PC-3 (cell line): ENCODE measurements around the gene TEX2. TPM values are rescaled to one million over a fixed set of nuclear protein-coding genes. Genes with fewer than 3 reads are reported as not detected.

Experiments
- ATAC-seq: fragments of 200-7000 bp; cut with Tn5 transposase; 2 replicates; pipeline ENCODE4 v1.9.1; 2020; ENCODE audit warnings: mild to moderate bottlenecking, moderate library complexity
- BruUV-seq: library from RNA; stranded (reverse); fragments of 400-500 nt; replicated peaks from 2 replicates; lab custom pipeline; 2021; lab: Mats Ljungman, UMichigan
- CTCF ChIA-PET: fragments of 300-600 bp; sonication (Branson Sonifier 250); formaldehyde crosslinking; loops from one replicate; lab custom pipeline; 2022; ENCODE audit warnings: antibody characterized with exemption; lab: Charles Lee
- POLR2A ChIA-PET: fragments of 300-600 bp; sonication (Branson Sonifier 250); formaldehyde crosslinking; loops from one replicate; lab custom pipeline; 2022; ENCODE audit warnings: antibody characterized with exemption; ENCODE audit not compliant: unreplicated experiment; lab: Charles Lee
- DNase-seq: peaks from one replicate; pipeline ENCODE4 v3.0.0-alpha.2; 2015
- H2AFZ ChIP-seq: fragments of 300-600 bp; sonication (generic); 2 replicates; pipeline ENCODE4 v1.6.0; 2016; ENCODE audit warnings: antibody characterized with exemption, low read length
- H3F3A ChIP-seq: fragments of 300-600 bp; sonication (generic); one replicate; pipeline ENCODE4 v1.6.0; 2017; ENCODE audit warnings: antibody characterized with exemption, low read length, control low read depth, mild to moderate bottlenecking; ENCODE audit not compliant: unreplicated experiment
- H3K27ac ChIP-seq: fragments of 300-600 bp; sonication (generic); 2 replicates; pipeline ENCODE4 v1.5.1; 2016; ENCODE audit warnings: mild to moderate bottlenecking, low read length
- H3K27me3 ChIP-seq: fragments of 300-600 bp; sonication (generic); 2 replicates; pipeline ENCODE4 v1.6.1; 2016; ENCODE audit warnings: low read length, mixed read lengths
- H3K36me3 ChIP-seq: fragments of 300-600 bp; sonication (generic); 2 replicates; pipeline ENCODE4 v1.6.1; 2016; ENCODE audit warnings: low read depth, mixed run types, low read length, mixed read lengths
- H3K4me1 ChIP-seq: fragments of 300-600 bp; sonication (generic); 2 replicates; pipeline ENCODE4 v1.5.1; 2016; ENCODE audit warnings: low read length; ENCODE audit not compliant: insufficient read depth
- H3K4me2 ChIP-seq: fragments of 300-600 bp; sonication (generic); 2 replicates; pipeline ENCODE4 v1.6.0; 2016; ENCODE audit warnings: low read length
- H3K4me3 ChIP-seq: fragments of 300-600 bp; sonication (generic); 2 replicates; pipeline ENCODE4 v1.5.1; 2016; ENCODE audit warnings: mild to moderate bottlenecking, low read length, mixed read lengths
- H3K79me2 ChIP-seq: fragments of 300-600 bp; sonication (generic); 2 replicates; pipeline ENCODE4 v1.6.1; 2017; ENCODE audit warnings: low read length, mixed read lengths
- H3K9ac ChIP-seq: fragments of 300-600 bp; sonication (generic); 2 replicates; pipeline ENCODE4 v1.6.0; 2016; ENCODE audit warnings: mild to moderate bottlenecking, low read length
- H3K9me2 ChIP-seq: fragments of 300-600 bp; sonication (generic); replicated peaks from 2 replicates; pipeline ENCODE4 v1.6.1; 2016; ENCODE audit warnings: mixed run types, low read length, mixed read lengths
- H3K9me3 ChIP-seq: fragments of 300-600 bp; sonication (generic); 2 replicates; pipeline ENCODE4 v1.6.1; 2016; ENCODE audit warnings: low read length, mixed read lengths
- H4K20me1 ChIP-seq: fragments of 300-600 bp; sonication (generic); 2 replicates; pipeline ENCODE4 v1.6.1; 2016; ENCODE audit warnings: low read length, mixed read lengths
- CTCF ChIP-seq: fragments of 300-600 bp; sonication (generic); conservative IDR thresholded peaks from 2 replicates; pipeline ENCODE4 v1.5.1; 2017; ENCODE audit warnings: antibody characterized with exemption, low read depth, mild to moderate bottlenecking, low read length
- EZH2 ChIP-seq: fragments of 300-600 bp; sonication (generic); IDR thresholded peaks from one replicate; pipeline ENCODE4 v1.6.1; 2017; ENCODE audit warnings: antibody characterized with exemption, mild to moderate bottlenecking, low read length; ENCODE audit not compliant: unreplicated experiment
- EZH2phosphoT487 ChIP-seq: fragments of 300-600 bp; sonication (generic); IDR thresholded peaks from 2 replicates; pipeline ENCODE4 v1.6.1; 2018; ENCODE audit warnings: mild to moderate bottlenecking, antibody characterized with exemption, low read length, borderline replicate concordance
- intact Hi-C: fragments of 100-400 bp; cut with micrococcal nuclease; formaldehyde crosslinking; loops from 2 replicates; pipeline ENCODE4 v1.9.0; 2023
- total RNA-seq: library from RNA; depleted of rRNA; stranded (reverse); fragments of >200 nt; gene quantifications from 2 replicates; pipeline ENCODE4 v1.2.3, GENCODE V29; 2014

The TEX2 gene
- total RNA-seq, 1 experiment from 2014 or later = 44.2 TPM

GRCh38 chr17:64145375-64145750, 117.7 kb downstream of the TEX2 start:
- intact Hi-C loops = loop anchor here (1.0 to 5.0 kb wide), 2 partner anchors 117 to 137 kb away; partner anchors contain the start of gene TEX2
- H3K27ac ChIP-seq = no peak overlapping the region; the same call in 1 of the 2 replicates
- TF ChIP-seq EZH2phosphoT487 = no peak
- no peak for TF ChIP-seq CTCF
- no peak for TF ChIP-seq EZH2
- peaks cover 13% of the 10 kb centered on the region for H3K79me2 ChIP-seq
- 0 out of 2 replicates have a peak, but pooled peaks cover 4% of the 10 kb centered on the region for H4K20me1 ChIP-seq
- peak overlapping the region; percentile 85 for H2AFZ ChIP-seq
- H3K4me2 ChIP-seq = peak overlapping the region; percentile 86
- no peaks in the 10 kb centered on the region for H3K9me2 ChIP-seq
- H3K27me3 ChIP-seq = no peaks in the 10 kb centered on the region
- ATAC-seq = no peak
- no peaks in the 10 kb centered on the region for H3K9me3 ChIP-seq
- peaks cover 10% of the 10 kb centered on the region for H3K36me3 ChIP-seq
- POLR2A ChIA-PET = interaction anchor here (0.6 to 0.8 kb wide), 6 partner anchors 9 to 136 kb away, joined by 3 to 12 read pairs (median 5); no protein-coding TSS in a partner anchor
- H3K9ac ChIP-seq = peak overlapping the region; percentile 47
- H3K4me1 ChIP-seq = peaks cover 15% of the 10 kb centered on the region
- H3F3A ChIP-seq = peaks cover 30% of the 10 kb centered on the region
- no TSS peak for BruUV-seq
- CTCF ChIA-PET = interaction anchor here (0.6 to 1.6 kb wide), 5 partner anchors 12 to 137 kb away, joined by 4 to 15 read pairs (median 9); no protein-coding TSS in a partner anchor
- DNase-seq = no peak
- H3K4me3 ChIP-seq = peak overlapping the region; percentile 81

- BruUV-seq = no TSS peak
- intact Hi-C loops = no loop called here
- CTCF ChIA-PET = no interaction called here
Observed at GRCh38 chr17:64139542-64139941, 123.5 kb downstream of the TEX2 start.

More at GRCh38 chr17:64139542-64139941, 123.5 kb downstream of the TEX2 start:
- H3K4me3 ChIP-seq = no peak overlapping the region
- POLR2A ChIA-PET = no interaction called here
- no peaks in the 10 kb centered on the region for H3F3A ChIP-seq
- no peaks in the 10 kb centered on the region for H3K79me2 ChIP-seq
- no peaks in the 10 kb centered on the region for H3K4me1 ChIP-seq
- H4K20me1 ChIP-seq = no peaks in the 10 kb centered on the region
- no peak for DNase-seq
- H3K4me2 ChIP-seq = no peak overlapping the region
- no peaks in the 10 kb centered on the region for H3K9me3 ChIP-seq
- no peaks in the 10 kb centered on the region for H3K9me2 ChIP-seq
- no peak overlapping the region for H3K27ac ChIP-seq
- TF ChIP-seq EZH2phosphoT487 (no peak), EZH2 (no peak), CTCF (no peak)
- no peak overlapping the region for H2AFZ ChIP-seq
- no peaks in the 10 kb centered on the region for H3K36me3 ChIP-seq
- ATAC-seq = no peak
- H3K9ac ChIP-seq = no peak overlapping the region
- H3K27me3 ChIP-seq = no peaks in the 10 kb centered on the region
